GM12878 (cell line): Measurements from ENCODE around the gene CACNA1S. TPM values are rescaled to one million over a fixed set of nuclear protein-coding genes. Genes with fewer than 3 reads are reported as not detected.

ENCODE experiments used
- ATAC-seq: fragments of 200-7000 bp; cut with Tn5 transposase; 3 replicates; pipeline ENCODE4 v1.9.1; 2020; ENCODE audit warnings: mild to moderate bottlenecking, moderate library complexity
- BruUV-seq: library from RNA; stranded (reverse); fragments of 400-500 nt; replicated peaks from 2 replicates; lab custom pipeline; 2021; lab: Mats Ljungman, UMichigan
- CTCF ChIA-PET: fragments of 300-600 bp; sonication (Branson Sonifier 250); formaldehyde crosslinking; extraction: SDS; loops from one replicate; lab custom pipeline; 2021; ENCODE audit warnings: inconsistent platforms; lab: Yijun Ruan, JAX
- POLR2A ChIA-PET: fragments of 350-600 bp; formaldehyde crosslinking; extraction: SDS; loops from one replicate; lab custom pipeline; 2021; ENCODE audit warnings: inconsistent platforms; lab: Charles Lee
- RAD21 ChIA-PET: fragments of 300-600 bp; sonication (Branson Sonifier 250); formaldehyde crosslinking; loops from one replicate; lab custom pipeline; 2023; ENCODE audit warnings: antibody characterized with exemption; ENCODE audit not compliant: unreplicated experiment; lab: Charles Lee
- SMC1A ChIA-PET: fragments of 300-600 bp; sonication (Branson Sonifier 250); formaldehyde crosslinking; loops from one replicate; lab custom pipeline; 2023; ENCODE audit not compliant: unreplicated experiment, uncharacterized antibody; lab: Charles Lee
- DNase-seq: peaks from one replicate; pipeline ENCODE4 v3.0.0-alpha.2; 2011; ENCODE audit warnings: low read depth, low spot score
- FAIRE-seq: peaks from 3 replicates; lab custom pipeline; 2011; peaks lifted over from hg19 to GRCh38; lab: Jason Lieb, UNC
- H2AFZ ChIP-seq: 2 replicates; pipeline ENCODE4 v1.6.0; 2011; ENCODE audit warnings: low read depth, low read length, control low read depth; ENCODE audit not compliant: control insufficient read depth
- H3K27ac ChIP-seq: 2 replicates; pipeline ENCODE4 v1.5.1; 2011; ENCODE audit warnings: control low read depth; ENCODE audit not compliant: control insufficient read depth, insufficient read depth
- H3K27me3 ChIP-seq, 2 experiments: replicated peaks in 1 of 2; 2 replicates each; pipeline versions ENCODE4 v1.6.0 to v1.6.1; 2011; ENCODE audit warnings: low read length in 1 of 2; ENCODE audit not compliant: control insufficient read depth in 2 of 2, insufficient read depth in 2 of 2
- H3K36me3 ChIP-seq, 2 experiments: 2 replicates each; pipeline ENCODE4 v1.5.1; 2011; ENCODE audit warnings: low read length in 1 of 2; ENCODE audit not compliant: control insufficient read depth in 2 of 2, insufficient read depth in 2 of 2
- H3K4me1 ChIP-seq: 2 replicates; pipeline ENCODE4 v1.6.1; 2011; ENCODE audit warnings: mild to moderate bottlenecking, low read length, moderate library complexity, mixed read lengths; ENCODE audit not compliant: control insufficient read depth, insufficient read depth
- H3K4me2 ChIP-seq: 2 replicates; pipeline ENCODE4 v1.6.0; 2011; ENCODE audit warnings: control low read depth; ENCODE audit not compliant: control insufficient read depth, insufficient read depth
- H3K4me3 ChIP-seq: fragments of 200-600 bp; sonication (generic); 2 replicates; pipeline ENCODE4 v1.5.1; 2016
- H3K79me2 ChIP-seq: 2 replicates; pipeline ENCODE4 v1.6.0; 2011; ENCODE audit warnings: low read length; ENCODE audit not compliant: control insufficient read depth, insufficient read depth
- H3K9ac ChIP-seq: 2 replicates; pipeline ENCODE4 v1.8.0; 2011; ENCODE audit warnings: low read length, control low read depth, mixed read lengths; ENCODE audit not compliant: control insufficient read depth, insufficient read depth
- H3K9me3 ChIP-seq: replicated peaks from 3 replicates; pipeline ENCODE4 v1.5.1; 2011; ENCODE audit warnings: mild to moderate bottlenecking, low read length; ENCODE audit not compliant: control insufficient read depth, insufficient read depth
- H4K20me1 ChIP-seq: 2 replicates; pipeline ENCODE4 v1.6.0; 2011; ENCODE audit not compliant: control insufficient read depth, insufficient read depth
- GABPA ChIP-seq: IDR thresholded peaks from 2 replicates; pipeline ENCODE4 v1.6.1; 2014; ENCODE audit warnings: antibody characterized with exemption, low read depth, mild to moderate bottlenecking, inconsistent platforms
- HSF1 ChIP-seq: fragments of 150-350 bp; IDR thresholded peaks from 2 replicates; pipeline ENCODE4 v1.6.1; 2014; ENCODE audit warnings: mild to moderate bottlenecking, low read depth, low read length
- MTA3 ChIP-seq: IDR thresholded peaks from 2 replicates; pipeline ENCODE4 v1.6.1; 2012; ENCODE audit warnings: low read length, inconsistent platforms, borderline replicate concordance
- NFYB ChIP-seq: IDR thresholded peaks from 2 replicates; pipeline ENCODE4 v1.6.1; 2011; ENCODE audit warnings: low read depth, mild to moderate bottlenecking, low read length, improper control_type of control experiment, moderate library complexity; ENCODE audit not compliant: insufficient read depth
- RAD21 ChIP-seq: IDR thresholded peaks from 2 replicates; pipeline ENCODE4 v1.6.1; 2011; ENCODE audit warnings: mild to moderate bottlenecking, low read depth, low read length, moderate library complexity; ENCODE audit not compliant: insufficient read depth
- RB1 ChIP-seq: fragments of 450-650 bp; formaldehyde crosslinking; IDR thresholded peaks from 2 replicates; pipeline ENCODE4 v1.6.1; 2017; ENCODE audit warnings: mild to moderate bottlenecking, borderline replicate concordance
- RFX5 ChIP-seq: IDR thresholded peaks from 2 replicates; pipeline ENCODE4 v1.6.1; 2011; ENCODE audit warnings: low read depth, low read length, improper control_type of control experiment
- SMAD1 ChIP-seq: fragments of 450-650 bp; IDR thresholded peaks from 2 replicates; pipeline ENCODE4 v1.6.1; 2018; ENCODE audit warnings: mild to moderate bottlenecking, low read depth; ENCODE audit not compliant: partially characterized antibody
- USF2 ChIP-seq: IDR thresholded peaks from 2 replicates; pipeline ENCODE4 v1.6.1; 2011; ENCODE audit warnings: low read depth, low read length, improper control_type of control experiment, borderline replicate concordance
- ZBTB4 ChIP-seq: fragments of 450-650 bp; formaldehyde crosslinking; IDR thresholded peaks from 2 replicates; pipeline ENCODE4 v1.4.0; 2022; ENCODE audit warnings: mild to moderate bottlenecking, moderate library complexity
- WGBS: methylation state at CpG from one replicate; pipeline ENCODE4 v1.1.6; 2016; ENCODE audit warnings: low lambda C conversion rate; ENCODE audit not compliant: insufficient replicate concordance, insufficient coverage; ENCODE audit errors: missing lambda C conversion rate; 5-methylcytosine and 5-hydroxymethylcytosine counted together
- in situ Hi-C: fragments of 300-500 bp; cut with MboI; formaldehyde crosslinking; loops from 9 replicates; pipeline ENCODE4 v1.14.3; 2018; ENCODE audit warnings: mixed read lengths
- intact Hi-C: fragments of 100-400 bp; cut with micrococcal nuclease; formaldehyde crosslinking; loops from one replicate; pipeline ENCODE4 v1.14.2; 2022; ENCODE audit not compliant: unreplicated experiment
- polyA plus RNA-seq, 11 experiments: library from polyadenylated mRNA; depleted of rRNA in 4 of 11; unstranded in 6 of 11; stranded (reverse) in 5 of 11; fragments of >200 nt; fragmentation: Nextera tagmentation in 4 of 11; fragmentation: Illumina TruSeq in 1 of 11; extraction: Ambion mirVana in 4 of 11; extraction: Trizol in 1 of 11; gene quantifications; 1 replicate in 1 of 11; 2 replicates in 10 of 11; pipeline versions ENCODE4 v1.2.1 to v1.2.3, GENCODE V29; 2011 to 2016; ENCODE audit warnings: inconsistent platforms in 2 of 11, missing spikeins in 2 of 11, low read depth in 1 of 11
- total RNA-seq, 4 experiments: library from RNA; depleted of rRNA in 3 of 4; stranded (reverse); fragments of >200 nt in 3 of 4; fragmentation: Illumina TruSeq in 1 of 4; extraction: Trizol in 1 of 4; gene quantifications; 2 replicates each; pipeline versions ENCODE4 v1.2.1 to v1.2.3, GENCODE V29; 2013 to 2021
- TF ChIP-seq, protein P1 (sequence below): fragments of 450-650 bp; formaldehyde crosslinking; IDR thresholded peaks from 2 replicates; pipeline ENCODE4 v1.4.0; 2020; ENCODE audit warnings: mild to moderate bottlenecking, moderate library complexity

CACNA1S gene
- total and polyA plus RNA-seq, 10 of the 15 experiments (the other 5 are each of a cell fraction or from before 2014, with no cell fraction given) = under 0.01 to 0.04 (median 0.02) TPM; not detected in 6

GRCh38 chr1:201051399-201051798 is 60.8 kb downstream of the CACNA1S start:
- BruUV-seq = no TSS peak
- CTCF ChIA-PET = interaction anchor here (1.2 to 14.5 kb wide), 4 partner anchors 10 to 80 kb away, joined by 3 to 199 read pairs (median 12); no protein-coding TSS in a partner anchor
- H3K9me3 ChIP-seq = no peaks in the 10 kb centered on the region
- H3K36me3 ChIP-seq = no peaks in the 10 kb centered on the region
- no peaks in the 10 kb centered on the region for H4K20me1 ChIP-seq
- H3K27me3 ChIP-seq = peaks cover 5 to 7% of the 10 kb centered on the region in 2 experiments; a peak in 3 of 4 replicates
- SMC1A ChIA-PET = interaction anchor here (1.0 to 4.7 kb wide), 2 partner anchors 13 to 80 kb away, joined by 3 to 24 read pairs; no protein-coding TSS in a partner anchor
- H3K79me2 ChIP-seq = no peaks in the 10 kb centered on the region
- in situ Hi-C loops = no loop called here
- RAD21 ChIA-PET = interaction anchor here (0.7 to 1.5 kb wide), 2 partner anchors 10 to 80 kb away, joined by 3 to 5 read pairs; no protein-coding TSS in a partner anchor
- no peak overlapping the region for H3K9ac ChIP-seq
- H3K4me2 ChIP-seq = no peak overlapping the region
- POLR2A ChIA-PET = interaction anchor here (0.6 to 0.9 kb wide), 2 partner anchors 39 to 470 kb away, joined by 3 to 4 read pairs; no protein-coding TSS in a partner anchor
- 70% methylated on average over 2 of the region's 2 CpGs for WGBS
- FAIRE-seq = no peak
- no peaks in the 10 kb centered on the region; the same call in 1 of the 2 replicates for H3K4me1 ChIP-seq
- DNase-seq = no peak
- ATAC-seq = no peak
- no peak overlapping the region for H3K27ac ChIP-seq
- H3K4me3 ChIP-seq = no peak overlapping the region
- intact Hi-C loops = no loop called here
- no peak overlapping the region for H2AFZ ChIP-seq
- TF ChIP-seq SMAD1 (no peak), ZBTB4 (CRISPR knock-in tag) (no peak), RFX5 (no peak), RAD21 (no peak), RB1 (no peak), HSF1 (no peak), USF2 (no peak), MTA3 (no peak), NFYB (no peak), GABPA (no peak)
- TF ChIP-seq, protein P1, sequence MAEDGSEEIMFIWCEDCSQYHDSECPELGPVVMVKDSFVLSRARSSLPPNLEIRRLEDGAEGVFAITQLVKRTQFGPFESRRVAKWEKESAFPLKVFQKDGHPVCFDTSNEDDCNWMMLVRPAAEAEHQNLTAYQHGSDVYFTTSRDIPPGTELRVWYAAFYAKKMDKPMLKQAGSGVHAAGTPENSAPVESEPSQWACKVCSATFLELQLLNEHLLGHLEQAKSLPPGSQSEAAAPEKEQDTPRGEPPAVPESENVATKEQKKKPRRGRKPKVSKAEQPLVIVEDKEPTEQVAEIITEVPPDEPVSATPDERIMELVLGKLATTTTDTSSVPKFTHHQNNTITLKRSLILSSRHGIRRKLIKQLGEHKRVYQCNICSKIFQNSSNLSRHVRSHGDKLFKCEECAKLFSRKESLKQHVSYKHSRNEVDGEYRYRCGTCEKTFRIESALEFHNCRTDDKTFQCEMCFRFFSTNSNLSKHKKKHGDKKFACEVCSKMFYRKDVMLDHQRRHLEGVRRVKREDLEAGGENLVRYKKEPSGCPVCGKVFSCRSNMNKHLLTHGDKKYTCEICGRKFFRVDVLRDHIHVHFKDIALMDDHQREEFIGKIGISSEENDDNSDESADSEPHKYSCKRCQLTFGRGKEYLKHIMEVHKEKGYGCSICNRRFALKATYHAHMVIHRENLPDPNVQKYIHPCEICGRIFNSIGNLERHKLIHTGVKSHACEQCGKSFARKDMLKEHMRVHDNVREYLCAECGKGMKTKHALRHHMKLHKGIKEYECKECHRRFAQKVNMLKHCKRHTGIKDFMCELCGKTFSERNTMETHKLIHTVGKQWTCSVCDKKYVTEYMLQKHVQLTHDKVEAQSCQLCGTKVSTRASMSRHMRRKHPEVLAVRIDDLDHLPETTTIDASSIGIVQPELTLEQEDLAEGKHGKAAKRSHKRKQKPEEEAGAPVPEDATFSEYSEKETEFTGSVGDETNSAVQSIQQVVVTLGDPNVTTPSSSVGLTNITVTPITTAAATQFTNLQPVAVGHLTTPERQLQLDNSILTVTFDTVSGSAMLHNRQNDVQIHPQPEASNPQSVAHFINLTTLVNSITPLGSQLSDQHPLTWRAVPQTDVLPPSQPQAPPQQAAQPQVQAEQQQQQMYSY (CRISPR knock-in tag) = no peak
